Muscle of arm (tissue), 12 donors: Measurements from ENCODE around the gene CIB1. TPM values are rescaled to one million over a fixed set of nuclear protein-coding genes. Genes with fewer than 3 reads are reported as not detected.

Experiments
- DNase-seq: peaks from one replicate; pipeline ENCODE4 v3.0.0-alpha.2; 2013
- polyA plus RNA-seq, 12 donors: library from polyadenylated mRNA; unstranded; fragments of 120-200 nt; gene quantifications; one replicate each; pipeline ENCODE4 v1.2.1, GENCODE V29; 2013; ENCODE audit not compliant: insufficient read length in 12 of 12

Gene CIB1
- polyA plus RNA-seq, 12 donors = 18.9 to 32.1 (median 21.9) TPM; not detected in 1

- no peak for DNase-seq
Measured at GRCh38 chr15:90243943-90244639, 10.3 kb upstream of the CIB1 start.

- DNase-seq = no peak
Measured at GRCh38 chr15:90241343-90242192, 7.8 kb upstream of the CIB1 start.

- no peak for DNase-seq
Measured at GRCh38 chr15:90240856-90241255, 7.1 kb upstream of the CIB1 start.

GRCh38 chr15:90239371-90239770 lies 5.6 kb upstream of the CIB1 start:
- no peak for DNase-seq

GRCh38 chr15:90234096-90234988 lies 601 bp upstream of the CIB1 start, which contains the start of gene GDPGP1:
Gene GDPGP1 (plus strand): TSS chr15:90234209. CDS start chr15:90240909, 6,700 bp downstream.
- no peak for DNase-seq

GRCh38 chr15:90232941-90233386 lies 777 bp downstream of the CIB1 start:
- DNase-seq = no peak

GRCh38 chr15:90232196-90232595 lies 1.5 kb downstream of the CIB1 start:
- DNase-seq = no peak

GRCh38 chr15:90231028-90232017 lies 2.4 kb downstream of the CIB1 start:
- DNase-seq = no peak

GRCh38 chr15:90230610-90231009 lies 3.1 kb downstream of the CIB1 start:
- DNase-seq = no peak

GRCh38 chr15:90230071-90230494 lies 3.7 kb downstream of the CIB1 start:
- no peak for DNase-seq

GRCh38 chr15:90228960-90229359 lies 4.8 kb downstream of the CIB1 start:
- no peak for DNase-seq

GRCh38 chr15:90227816-90228772 lies 5.6 kb downstream of the CIB1 start:
- DNase-seq = no peak

- DNase-seq = no peak
Measured at GRCh38 chr15:90227336-90227735, 6.4 kb downstream of the CIB1 start.

GRCh38 chr15:90225504-90226234 lies 8.1 kb downstream of the CIB1 start:
- no peak for DNase-seq

- no peak for DNase-seq
Measured at GRCh38 chr15:90225047-90225446, 8.7 kb downstream of the CIB1 start.

GRCh38 chr15:90223441-90224165 lies 10.1 kb downstream of the CIB1 start:
- no peak for DNase-seq

GRCh38 chr15:90222547-90222946 lies 11.2 kb downstream of the CIB1 start:
- DNase-seq = no peak
